Left forelimb (tissue), 1 donor: ENCODE measurements around the gene YOD1.
A peak's percentile ranks its signal among the peaks of the same experiment; 100 is the strongest.

Experiments used
- DNase-seq: peaks from one replicate; pipeline ENCODE4 v3.0.0-alpha.2; 2018; ENCODE audit warnings: low spot score

Gene YOD1

DNA sequence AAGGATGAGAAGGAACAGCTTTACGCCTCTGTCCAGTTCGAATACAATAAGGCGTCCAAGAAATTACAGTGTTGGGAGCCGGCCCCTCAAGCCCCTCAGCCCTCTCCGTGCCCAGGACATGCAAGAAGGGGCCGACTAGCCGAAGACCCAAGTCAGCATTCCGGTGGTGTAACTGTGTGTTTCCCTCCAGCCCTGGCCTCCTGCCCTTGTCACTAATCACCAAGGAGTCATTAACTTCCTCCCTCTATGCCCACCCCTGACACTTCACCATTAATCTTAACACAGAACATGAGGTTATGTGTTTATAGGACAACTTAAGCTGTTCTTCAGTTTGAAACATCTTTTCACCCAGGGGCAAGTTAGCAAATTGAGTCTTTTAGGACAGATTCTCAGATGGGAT lies 21.2 kb upstream of the YOD1 start:
- no peak for DNase-seq

DNA sequence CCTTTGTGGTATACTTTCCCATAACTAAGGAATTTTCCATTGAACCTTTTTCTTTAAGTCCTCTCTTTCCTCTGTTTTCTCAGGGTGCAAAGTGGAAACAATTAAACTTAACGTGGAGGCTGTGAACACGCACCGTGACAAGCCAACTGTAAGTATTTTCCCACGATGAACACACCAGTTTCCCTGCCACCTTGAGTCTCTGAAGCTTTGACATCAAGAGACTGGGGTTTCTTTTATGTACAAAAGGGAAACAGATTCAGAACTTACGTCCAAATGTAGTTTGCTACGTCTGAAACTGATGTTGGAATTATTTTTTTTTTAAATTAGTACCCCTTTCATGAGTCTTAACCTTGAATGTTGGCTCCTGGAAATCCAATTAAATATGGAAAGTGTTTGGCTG lies 20.4 kb upstream of the YOD1 start:
- no peak for DNase-seq

GRCh38 chr1:207070811-207071210 lies 19.8 kb upstream of the YOD1 start:
- DNase-seq = no peak

GRCh38 chr1:207069858-207070506 lies 19.0 kb upstream of the YOD1 start:
- DNase-seq = no peak

- no peak for DNase-seq
Observed at GRCh38 chr1:207069061-207069460, 18.1 kb upstream of the YOD1 start.

- DNase-seq = no peak
Observed at GRCh38 chr1:207067665-207068064, 16.7 kb upstream of the YOD1 start.

DNA sequence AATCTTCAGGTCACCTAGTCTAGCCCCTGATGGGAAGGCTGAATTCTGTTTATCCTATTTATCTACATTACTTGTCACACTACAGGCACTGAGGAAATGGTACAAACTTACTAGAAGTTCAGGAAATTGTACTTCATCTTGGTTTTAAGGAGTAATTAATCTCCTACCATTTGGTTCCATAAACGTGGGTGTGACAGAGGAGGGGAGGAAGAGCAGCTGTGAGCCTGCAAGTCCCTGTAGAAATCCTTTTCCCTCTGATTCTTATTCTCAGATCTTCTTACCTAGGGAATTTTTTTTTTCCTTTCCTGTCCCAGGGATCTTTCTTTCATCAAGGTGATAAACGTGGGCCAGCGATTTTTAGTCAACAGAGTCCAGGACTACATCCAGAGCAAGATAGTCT lies 16.2 kb upstream of the YOD1 start:
- DNase-seq = no peak

DNA sequence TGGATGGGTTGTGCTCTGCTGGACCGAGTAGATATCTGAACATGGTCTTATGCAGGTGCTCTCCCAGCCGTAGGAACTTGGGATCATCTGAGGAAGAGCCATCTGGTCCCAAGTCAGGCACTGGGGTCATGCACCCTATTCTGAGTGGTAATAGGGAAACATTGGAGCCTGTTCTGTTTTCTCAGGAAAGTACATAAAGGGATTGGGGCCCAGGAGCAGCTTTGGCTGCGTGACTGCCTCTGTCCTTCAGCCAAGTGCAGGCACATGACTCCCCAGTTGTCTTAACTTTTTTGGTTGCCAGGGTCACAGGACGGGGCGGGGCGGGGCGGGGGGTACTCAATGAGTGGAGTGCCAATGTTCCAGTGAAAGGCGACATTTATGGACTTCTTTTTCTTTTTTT lies 13.6 kb upstream of the YOD1 start:
- no peak for DNase-seq

DNA sequence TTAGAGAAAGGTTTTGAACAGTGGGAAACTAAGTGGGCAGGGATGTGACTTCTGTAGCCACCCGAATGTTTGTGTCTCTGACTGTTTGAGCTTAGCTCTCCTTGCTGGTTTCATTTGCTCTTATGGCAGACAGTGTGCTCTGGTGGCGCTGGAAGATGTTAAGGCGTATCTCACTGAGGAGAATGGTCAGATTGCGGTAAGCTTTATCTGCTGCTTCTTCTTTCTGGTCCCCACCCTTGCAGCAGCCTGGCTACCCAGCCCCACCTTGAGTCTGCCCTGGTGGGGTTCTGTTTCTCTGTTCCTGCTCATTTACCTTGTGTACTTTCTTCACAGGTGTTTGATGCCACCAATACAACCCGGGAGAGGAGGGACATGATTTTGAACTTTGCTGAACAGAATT lies 12.0 kb upstream of the YOD1 start:
- DNase-seq = peak; percentile 23

DNA sequence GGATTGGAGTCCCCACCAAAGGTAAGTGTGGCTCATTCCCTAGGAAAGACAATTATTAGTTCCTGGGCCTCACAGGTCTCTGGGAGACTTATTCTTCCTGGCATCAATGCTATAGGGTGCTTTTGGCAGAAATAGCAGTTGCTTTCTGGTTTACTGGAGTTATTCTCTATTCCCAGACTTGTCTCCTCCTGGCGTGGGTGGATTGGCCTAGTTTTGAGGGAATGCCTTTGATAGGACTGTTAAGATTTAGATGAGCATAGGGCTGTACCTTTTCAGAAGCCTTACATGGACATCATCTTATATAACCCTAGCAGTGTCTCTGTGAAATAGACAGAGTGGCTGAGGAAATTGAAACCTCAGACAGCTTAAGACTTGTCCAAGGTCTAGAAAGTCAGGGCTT lies 11.1 kb upstream of the YOD1 start:
- peak; percentile 18 for DNase-seq

DNA sequence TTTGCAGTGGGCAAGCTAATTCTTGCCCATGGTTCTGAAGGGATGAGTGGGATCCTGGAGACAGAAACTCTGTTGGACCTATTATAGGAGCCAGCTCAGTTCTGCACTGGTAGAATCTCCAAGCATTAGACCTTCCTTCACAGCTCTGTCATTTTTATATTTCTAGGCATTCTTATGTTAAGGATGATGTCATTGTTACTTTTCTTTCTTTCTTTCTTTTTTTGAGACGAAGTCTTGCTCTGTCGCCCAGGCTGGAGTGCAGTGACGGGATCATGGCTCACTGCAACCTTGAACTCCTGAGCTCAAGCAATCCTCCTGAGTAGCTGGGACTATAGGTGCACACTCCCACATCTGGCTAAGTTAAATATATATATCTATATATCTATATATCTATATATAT lies 9.6 kb upstream of the YOD1 start:
- no peak for DNase-seq

GRCh38 chr1:207059881-207060280 lies 8.9 kb upstream of the YOD1 start:
- DNase-seq = peak; percentile 45

DNA sequence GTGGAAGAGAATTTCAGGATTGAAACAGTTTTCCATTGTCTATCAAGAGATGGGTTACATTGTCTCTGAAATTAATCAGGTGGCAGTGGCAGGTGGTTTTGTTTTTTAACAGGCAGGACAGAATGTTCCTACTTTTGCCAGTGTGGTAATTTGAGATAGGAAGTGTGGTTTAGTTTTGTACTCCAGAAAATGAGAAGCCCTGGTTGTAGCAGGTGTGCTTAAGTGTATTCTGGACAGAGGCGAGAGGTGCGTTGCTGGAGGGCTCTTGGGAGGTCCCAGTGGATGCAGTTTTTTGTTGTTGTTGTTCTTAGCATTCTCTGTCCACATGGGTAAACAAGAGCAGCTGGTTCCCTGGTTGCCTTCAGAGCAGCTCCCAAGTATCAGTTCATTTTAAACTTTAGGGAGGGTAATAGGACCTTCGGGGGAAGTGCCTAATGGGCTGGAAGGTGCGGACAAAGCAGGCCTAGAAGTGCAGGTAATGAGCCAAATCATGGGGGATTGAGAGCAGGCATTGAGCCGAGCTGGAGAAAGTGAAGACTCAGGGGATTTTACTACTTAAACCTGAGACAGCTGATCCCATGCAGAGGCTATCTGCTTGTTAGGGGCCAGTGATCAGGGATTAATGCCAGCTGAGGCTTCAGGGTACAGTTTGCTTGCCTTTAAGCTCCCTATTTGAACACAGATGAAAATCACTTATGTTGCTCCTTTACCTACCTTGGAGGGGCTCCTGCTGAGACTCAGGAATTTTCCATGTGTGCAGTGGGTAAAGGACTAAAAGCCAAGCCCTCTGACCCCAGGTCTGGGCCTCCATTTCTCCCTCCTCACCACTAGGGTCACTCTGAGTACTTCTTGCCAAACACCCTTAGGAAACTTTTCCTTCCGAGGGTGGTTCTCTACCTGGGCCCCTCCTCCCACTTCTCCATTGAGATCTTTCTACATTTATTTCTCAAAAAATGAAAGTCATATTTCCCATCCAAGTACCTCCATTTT lies 8.2 kb upstream of the YOD1 start:
- peak; percentile 34 for DNase-seq

GRCh38 chr1:207058252-207058651 lies 7.2 kb upstream of the YOD1 start:
- no peak for DNase-seq

- DNase-seq = peak; percentile 12
Observed at GRCh38 chr1:207056673-207057072, 5.7 kb upstream of the YOD1 start.

- DNase-seq = peak; percentile 22
Observed at GRCh38 chr1:207055386-207056001, 4.5 kb upstream of the YOD1 start.

GRCh38 chr1:207054491-207054890 lies 3.5 kb upstream of the YOD1 start:
- peak; percentile 8 for DNase-seq

GRCh38 chr1:207052911-207053769 lies 2.1 kb upstream of the YOD1 start, which contains the start of gene PFKFB2:
Gene PFKFB2, plus strand, starts transcription at chr1:207053275. Its CDS starts 1,443 bp downstream, at chr1:207054718.
- DNase-seq = peak; percentile 93

DNA sequence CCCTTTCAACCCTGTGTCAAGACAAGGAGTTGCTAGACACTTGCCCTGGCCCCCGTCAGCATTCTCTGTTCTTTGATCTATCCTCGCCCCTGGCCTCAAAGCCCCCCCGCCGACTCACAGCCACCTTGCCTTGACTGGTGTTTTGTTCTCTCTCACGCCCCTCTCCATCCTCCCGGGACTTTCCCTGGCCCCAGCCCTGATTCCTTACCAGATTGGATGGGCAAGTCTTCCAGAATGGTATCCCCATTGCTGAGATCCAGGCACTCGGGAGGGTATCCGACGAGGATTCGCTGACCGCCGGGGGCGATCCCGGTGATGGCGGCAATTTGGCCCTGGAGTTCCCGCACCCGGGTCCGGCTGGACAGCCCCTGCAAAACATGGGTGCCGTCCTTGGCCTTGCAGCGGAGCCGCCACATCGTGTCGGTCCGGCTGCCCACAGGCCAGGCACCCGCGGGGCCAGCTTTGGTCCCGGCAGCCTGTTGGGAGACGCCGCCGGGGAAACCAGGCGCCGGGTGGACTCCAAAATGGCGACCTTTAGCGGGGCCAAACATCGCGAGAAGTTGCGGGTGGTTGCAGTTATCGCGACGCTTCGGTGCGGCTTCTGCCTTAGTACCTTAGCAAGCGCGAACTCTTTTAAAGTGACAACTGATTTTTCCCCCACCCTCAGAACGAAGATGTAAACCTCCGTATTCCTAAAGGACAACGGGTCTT lies 373 bp downstream of the YOD1 start:
- DNase-seq = peak; percentile 94

DNA sequence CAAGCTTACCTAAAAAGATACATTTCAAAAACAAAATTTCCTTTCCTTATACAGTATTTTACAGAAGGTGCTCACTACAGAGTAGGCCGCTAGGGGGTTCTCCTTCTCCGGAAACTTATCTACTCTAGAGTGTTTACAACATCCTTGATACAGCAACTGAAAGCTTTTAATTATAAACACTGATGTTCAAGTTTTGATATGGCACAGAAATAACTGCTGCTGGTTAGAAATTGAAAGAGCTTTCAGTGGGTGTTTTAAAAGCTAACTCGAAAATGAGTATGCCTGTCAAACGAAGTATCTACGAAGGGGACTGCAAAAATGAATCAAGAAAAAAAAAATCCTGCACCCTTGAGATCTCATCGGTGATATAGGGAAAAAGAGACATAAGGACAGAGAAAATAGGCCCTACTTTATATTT lies 1.0 kb downstream of the YOD1 start:
- DNase-seq = peak; percentile 12

DNA sequence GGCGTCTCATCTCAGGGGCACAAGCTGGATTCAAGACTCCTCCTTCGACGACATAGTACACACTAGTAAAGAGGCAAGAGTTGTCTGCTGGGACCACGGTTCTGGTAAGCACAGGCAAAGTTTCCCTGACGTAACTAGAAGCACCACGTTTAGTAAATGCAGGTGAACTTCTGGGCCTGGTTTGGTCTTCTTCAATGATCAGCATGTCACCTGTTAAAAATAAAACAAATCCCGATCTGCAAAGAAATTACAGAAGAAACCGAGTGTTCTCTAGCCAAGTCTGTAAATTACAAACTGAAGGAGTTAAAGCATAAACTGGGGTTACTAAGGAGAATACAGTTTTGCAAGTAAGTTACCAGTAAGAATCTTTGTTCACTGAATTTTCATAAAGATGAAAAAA lies 1.5 kb downstream of the YOD1 start:
- no peak for DNase-seq
